Activated CD8-positive, alpha-beta memory T cell treated with anti-CD3 and anti-CD28 coated beads, Interleukin-2, amount 50 U/mL, for 48 hours (primary cell): ENCODE data around the gene SPATA31E1.
"Not testable (repeated sequence)": the region's sequence is repeated elsewhere in the genome, so short reads cannot be mapped to it uniquely, and the experiment has no call there.

Experiments used
- DNase-seq: peaks from one replicate; pipeline ENCODE4 v3.0.0-alpha.2; 2020

Gene SPATA31E1

DNA sequence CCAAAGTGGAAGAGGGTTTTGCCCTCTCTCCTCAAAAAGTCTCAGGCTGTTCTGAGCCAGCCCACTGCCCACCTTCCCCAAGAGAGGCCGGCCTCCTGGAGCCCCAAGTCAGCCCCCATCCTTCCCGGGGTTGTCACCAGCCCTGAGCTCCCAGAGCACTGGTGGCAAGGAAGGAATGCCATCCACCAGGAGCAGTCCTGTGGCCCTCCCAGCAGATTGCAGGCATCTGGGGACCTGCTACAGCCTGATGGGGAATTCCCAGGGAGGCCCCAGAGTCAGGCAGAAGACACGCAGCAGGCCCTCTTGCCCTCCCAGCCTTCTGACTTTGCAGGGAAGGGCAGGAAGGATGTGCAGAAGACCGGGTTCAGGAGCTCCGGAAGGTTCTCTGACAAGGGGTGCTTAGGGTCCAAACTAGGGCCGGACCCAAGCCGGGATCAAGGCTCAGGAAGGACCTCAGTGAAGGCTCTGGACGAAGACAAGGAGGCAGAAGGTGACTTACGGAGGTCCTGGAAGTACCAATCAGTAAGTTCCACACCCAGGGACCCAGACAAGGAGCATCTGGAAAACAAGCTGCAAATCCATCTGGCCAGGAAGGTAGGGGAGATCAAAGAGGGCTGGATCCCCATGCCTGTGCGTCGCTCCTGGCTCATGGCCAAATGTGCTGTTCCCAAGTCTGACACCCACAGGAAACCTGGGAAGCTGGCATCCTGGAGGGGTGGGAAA is 3.7 kb downstream of the SPATA31E1 start:
- DNase-seq, result peak; percentile 20

DNA sequence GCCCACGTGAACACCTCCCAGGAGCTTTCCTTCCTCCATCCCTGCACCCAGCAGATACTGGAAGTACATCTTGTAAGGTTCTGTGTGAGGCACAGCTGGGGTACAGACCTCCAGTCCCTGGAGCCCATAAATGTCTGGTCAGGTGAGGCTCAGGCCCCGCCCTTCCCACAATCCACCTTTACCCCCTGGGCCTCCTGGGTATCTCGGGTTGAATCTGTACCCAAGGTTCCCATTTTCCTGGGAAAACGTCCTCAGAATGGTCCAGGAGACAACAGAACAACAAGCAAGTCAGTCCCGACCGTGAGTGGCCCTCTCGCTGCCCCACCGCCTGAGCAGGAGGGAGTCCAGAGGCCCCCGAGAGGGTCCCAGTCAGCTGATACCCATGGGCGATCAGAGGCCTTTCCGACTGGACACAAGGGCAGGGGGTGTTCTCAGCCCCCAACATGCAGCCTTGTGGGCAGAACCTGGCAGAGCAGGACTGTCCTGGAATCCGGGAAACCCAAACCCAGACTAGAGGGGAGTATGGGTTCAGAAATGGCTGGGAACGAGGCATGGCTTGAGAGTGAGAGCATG is 4.3 kb downstream of the SPATA31E1 start:
- DNase-seq, result peak; percentile 42

DNA sequence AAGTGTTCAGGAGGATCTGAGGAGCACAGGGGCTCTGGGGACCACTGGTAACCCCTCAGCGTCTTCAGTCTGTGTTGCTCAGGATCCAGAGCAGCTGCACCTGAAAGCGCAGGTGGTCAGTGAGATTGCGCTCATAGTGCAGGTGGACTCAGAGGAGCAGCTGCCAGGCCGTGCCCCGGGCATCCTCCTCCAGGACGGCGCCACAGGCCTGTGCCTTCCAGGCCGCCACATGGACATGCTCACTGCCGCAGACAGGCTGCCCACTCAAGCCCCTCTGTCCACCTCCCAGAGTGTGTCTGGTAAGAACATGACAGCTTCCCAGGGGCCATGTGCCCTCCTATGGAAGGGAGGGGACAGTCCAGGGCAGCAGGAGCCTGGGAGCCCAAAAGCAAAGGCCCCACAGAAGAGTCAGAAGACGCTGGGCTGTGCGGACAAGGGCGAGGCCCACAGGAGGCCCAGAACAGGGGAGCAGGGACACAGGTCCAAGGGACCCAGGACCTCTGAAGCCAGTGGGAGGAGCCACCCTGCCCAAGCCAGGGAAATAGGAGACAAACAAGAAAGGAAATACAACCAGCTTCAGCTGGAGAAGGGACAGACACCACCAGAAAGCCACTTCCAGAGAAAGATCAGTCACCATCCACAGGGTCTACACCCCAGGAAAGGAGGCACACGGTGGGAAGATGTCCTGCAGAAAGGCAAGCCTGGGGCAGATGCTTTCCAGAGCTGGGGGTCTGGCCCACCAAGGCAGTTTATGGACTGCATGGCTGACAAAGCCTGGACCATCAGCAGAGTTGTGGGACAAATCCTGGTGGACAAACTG is 5.2 kb downstream of the SPATA31E1 start:
- peak; percentile 29 for DNase-seq

GRCh38 chr9:87888501-87888900 is 5.8 kb downstream of the SPATA31E1 start:
- peak; percentile 38 for DNase-seq

- DNase-seq, result peak; percentile 30
These were observed 6.6 kb downstream of the SPATA31E1 start for GRCh38 chr9:87889065-87889881.

DNA sequence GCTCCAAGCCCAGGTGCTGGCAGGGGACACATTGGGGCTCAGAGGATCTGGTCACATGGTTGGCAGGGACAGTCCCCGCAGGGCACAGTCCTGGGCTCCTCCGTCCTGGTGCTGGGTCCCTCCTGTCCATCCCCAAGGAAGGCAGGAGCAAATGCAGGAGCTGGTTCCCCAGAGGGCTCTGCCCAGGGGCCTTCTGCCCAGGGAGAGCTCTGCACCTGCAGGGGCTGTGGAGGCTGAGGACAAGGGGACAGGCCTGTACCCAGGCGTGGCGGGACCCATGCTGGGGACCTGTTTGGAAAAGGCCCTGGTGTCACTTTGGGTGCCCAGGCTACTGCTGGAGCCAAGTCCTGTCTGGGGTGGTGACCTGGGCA is 7.2 kb downstream of the SPATA31E1 start:
- peak; percentile 38 for DNase-seq

DNA sequence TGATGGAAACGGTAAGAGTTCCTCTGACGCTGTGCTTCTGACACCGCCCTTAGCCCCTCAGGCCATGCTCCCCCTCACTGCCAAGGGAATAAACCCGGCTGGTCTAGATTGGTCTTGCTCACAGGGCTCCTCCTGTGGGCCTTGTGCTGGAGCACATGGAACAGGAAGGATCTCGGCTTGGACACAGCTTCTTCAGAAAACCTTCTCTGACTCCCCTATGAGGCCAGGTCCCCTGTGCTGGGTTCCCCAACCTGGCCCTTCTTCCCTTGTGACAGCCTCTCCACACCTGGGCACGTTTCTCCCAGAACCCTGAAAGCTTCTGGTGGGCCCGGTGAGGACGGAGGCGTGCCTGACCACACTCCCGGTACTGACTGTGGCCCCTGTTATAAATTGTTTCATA is 8.2 kb downstream of the SPATA31E1 start:
- no peak for DNase-seq

DNA sequence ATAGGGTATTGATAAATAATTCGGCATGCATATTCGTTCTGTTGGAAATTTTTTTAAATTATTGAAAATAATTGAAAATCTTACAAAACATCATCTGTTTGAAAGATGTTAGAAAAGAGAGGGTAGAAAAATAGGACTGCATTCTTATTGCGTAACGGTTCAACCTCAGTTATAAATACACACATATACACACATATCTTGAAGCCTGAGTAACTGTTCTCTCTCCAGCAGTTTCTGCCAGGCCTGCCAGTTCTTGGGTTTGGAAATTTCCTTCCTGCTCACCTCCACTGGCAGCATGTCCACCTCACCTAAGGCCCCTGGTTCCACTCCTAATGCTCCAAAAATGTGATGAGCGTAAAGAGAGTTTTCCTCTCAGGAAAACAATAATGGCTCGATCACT is 9.1 kb downstream of the SPATA31E1 start:
- DNase-seq, result no peak

- DNase-seq, result no peak
These were observed 10.3 kb downstream of the SPATA31E1 start for GRCh38 chr9:87892956-87893355.

DNA sequence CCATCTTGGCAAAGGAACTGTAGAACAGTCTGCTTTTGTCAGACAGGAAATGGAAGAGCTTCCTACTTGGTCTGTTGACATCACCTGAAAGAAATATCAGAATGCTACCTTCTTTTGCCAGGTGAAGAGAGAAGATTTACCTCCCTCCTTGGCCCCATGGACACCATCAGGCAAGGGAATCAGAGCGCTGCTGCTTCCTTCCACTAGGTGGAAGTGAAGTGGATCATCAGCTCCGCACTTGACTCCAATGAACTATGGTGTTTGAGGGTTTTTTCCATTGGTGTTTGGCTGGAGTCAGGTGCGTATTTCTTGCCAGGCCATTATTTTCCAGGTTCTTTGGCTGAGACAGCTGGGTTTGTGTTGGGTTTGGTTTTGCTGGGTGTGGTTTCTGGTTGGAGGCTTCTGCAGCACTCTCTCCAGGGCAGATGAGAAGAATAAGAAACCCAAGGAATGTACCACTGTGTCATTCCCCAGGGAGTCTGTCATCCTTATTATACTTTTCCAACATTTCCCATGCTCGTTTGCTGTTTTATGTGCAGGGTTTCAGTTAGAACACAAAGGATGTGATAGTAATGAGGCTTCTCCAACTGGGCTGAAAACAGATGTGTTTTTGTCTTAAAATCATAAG is 12.4 kb downstream of the SPATA31E1 start:
- DNase-seq, result no peak

GRCh38 chr9:87896891-87897290 is 14.2 kb downstream of the SPATA31E1 start:
- DNase-seq, result no peak

DNA sequence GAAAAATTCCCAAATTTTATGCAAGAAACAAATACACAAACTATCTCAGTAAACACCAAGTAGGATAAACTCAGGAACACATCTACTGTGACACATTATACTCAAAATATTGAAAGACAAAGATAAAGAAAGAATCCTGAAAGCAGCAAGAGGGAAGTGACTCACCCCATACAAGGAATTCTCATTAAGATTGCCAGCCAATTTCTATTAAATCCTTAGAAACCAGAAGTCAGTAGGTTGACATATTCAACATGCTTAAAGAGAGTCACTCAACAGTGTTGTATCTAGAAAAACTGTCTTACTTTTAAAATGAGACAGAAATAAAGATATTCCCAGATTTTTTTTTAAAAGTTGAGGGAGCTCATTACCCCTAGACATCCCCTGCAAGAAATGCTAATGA is 15.5 kb downstream of the SPATA31E1 start:
- DNase-seq, result no peak

GRCh38 chr9:87902371-87902770 is 19.7 kb downstream of the SPATA31E1 start:
- not testable (repeated sequence) for DNase-seq

DNA sequence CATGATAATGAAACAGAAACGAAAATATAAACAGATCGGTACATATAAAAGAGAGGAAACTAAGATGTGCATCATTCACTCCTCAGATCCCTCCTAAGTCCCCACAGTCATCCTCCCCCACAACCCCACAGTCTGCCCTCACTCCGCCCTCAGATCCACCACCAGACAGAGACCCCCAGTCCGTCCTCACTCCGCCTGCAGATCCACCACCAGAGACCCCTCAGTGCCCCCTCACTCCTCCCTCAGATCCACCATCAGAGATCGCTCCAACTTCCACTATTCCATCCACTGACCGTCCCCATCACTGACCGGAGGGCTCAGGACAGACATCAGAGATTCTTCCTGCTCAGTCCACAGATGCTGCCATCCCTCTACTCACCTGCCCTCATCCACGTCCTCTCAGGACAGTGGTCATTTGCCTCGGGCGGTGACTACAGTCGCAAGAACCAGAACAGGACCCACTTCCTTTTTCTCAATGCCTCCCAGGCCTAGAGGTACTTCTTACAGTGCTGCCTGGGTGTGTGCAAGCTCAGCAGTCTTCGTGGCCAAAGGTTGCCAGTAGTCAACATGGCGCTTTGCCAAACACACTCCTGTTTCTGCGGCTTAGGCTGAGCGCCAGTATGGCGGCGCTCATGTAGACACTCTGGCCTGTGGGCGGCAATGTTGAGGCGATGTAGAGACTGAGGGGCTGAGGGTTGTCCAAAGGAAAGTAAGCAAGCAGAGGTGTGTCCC is 26.8 kb downstream of the SPATA31E1 start:
- no peak for DNase-seq

DNA sequence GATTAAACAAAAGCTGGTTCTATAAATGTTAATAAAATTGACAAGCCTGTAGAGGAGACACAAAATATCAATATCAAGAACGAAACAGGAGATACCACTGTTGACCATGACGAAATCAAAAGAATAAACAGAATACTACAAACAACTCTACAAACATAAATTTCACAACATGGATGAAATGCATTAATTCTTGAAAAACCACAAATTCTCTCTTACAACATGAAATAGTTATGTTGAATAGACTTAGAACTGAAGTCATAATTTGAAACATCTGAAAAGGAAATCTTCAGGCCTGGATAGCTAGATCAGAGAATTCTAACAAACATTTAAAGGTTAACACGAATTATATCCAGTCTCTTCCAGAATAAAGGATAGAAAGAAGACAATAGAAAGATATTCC is 28.1 kb downstream of the SPATA31E1 start:
- no peak for DNase-seq

DNA sequence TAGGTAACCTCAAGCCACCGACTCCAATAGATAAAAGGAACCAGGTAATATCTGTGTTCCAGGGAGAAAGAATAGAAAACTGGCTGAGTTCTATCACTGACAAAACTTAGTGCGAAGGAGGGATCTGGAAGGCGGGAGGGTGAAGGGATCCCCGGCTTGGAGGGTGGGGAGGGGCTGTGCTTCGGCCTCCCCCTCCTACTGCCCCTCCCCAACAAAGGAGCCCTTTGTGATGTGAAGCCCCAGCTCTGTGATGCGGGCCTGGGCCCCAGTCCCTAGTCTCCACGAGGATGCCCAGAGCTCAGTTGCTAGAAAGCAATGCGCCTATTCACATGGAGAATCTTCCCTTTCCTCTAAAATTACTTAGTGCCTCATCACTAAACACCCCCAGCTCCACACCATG is 35.0 kb downstream of the SPATA31E1 start, which contains the start of gene SPATA31C1:
Gene SPATA31C1 (plus strand): TSS at position 301 of the 400 bp plus-strand sequence.
- not testable (repeated sequence) for DNase-seq

- DNase-seq, result not testable (repeated sequence)
These were observed 36.3 kb downstream of the SPATA31E1 start for GRCh38 chr9:87919013-87919412.

GRCh38 chr9:87921561-87921960 is 38.9 kb downstream of the SPATA31E1 start:
- not testable (repeated sequence) for DNase-seq

DNA sequence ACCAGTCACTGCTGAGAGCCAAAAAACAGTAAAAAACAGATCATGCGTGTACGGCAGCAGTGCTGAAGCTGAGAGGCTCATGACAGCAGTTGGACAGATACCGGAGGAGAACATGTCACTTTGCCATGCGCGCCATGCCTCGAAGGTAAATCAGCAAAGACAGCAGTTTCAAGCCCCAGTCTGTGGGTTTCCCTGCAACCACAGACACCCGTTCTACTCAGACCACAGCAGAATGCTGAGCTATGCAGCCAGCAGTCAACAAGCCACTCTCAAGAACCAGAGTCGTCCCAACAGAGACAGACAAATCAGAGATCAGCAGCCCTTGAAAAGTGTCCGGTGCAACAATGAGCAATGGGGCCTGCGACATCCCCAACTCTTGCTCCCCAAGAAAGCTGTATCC is 40.3 kb downstream of the SPATA31E1 start:
- DNase-seq, result not testable (repeated sequence)

GRCh38 chr9:87924851-87925250 is 42.2 kb downstream of the SPATA31E1 start:
- not testable (repeated sequence) for DNase-seq

GRCh38 chr9:87929152-87929551 is 46.5 kb downstream of the SPATA31E1 start:
- not testable (repeated sequence) for DNase-seq

DNA sequence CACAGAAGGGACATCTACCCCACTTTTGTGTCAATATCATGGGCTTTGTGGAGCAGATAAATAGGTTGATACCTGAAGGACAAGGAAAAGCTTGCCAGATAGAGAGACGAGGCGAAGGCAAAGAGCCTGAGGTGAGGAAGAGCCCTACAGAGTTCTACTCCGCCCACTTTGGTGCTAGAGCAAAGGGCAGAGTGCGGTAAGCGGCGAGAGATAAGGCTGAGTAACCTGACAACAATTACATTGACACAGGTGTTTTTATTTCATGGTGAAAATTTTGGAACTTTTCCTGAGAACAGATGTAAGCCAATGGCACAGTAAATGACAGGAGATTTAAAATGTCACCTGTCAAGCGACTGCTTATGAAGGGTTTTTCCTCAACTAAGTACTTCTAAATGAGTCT is 51.8 kb downstream of the SPATA31E1 start:
- not testable (repeated sequence) for DNase-seq
